K562 (cell line): ENCODE data around the gene CREB3L1. TPM values are rescaled to one million over a fixed set of nuclear protein-coding genes. Genes with fewer than 3 reads are reported as not detected.
A peak's percentile ranks its signal among the peaks of the same experiment; 100 is the strongest.

Experiments used
- ATF7 ChIP-seq: fragments of 450-650 bp; IDR thresholded peaks from 2 replicates; pipeline ENCODE4 v1.7.1; 2014; ENCODE audit warnings: mild to moderate bottlenecking, moderate library complexity
- CCNT2 ChIP-seq: IDR thresholded peaks from 2 replicates; pipeline ENCODE4 v1.6.1; 2011; ENCODE audit warnings: borderline replicate concordance, low read depth, mild to moderate bottlenecking, moderate library complexity, mixed read lengths, low read length; ENCODE audit not compliant: insufficient read length; ENCODE audit errors: extremely low read depth
- CEBPG ChIP-seq, 3 experiments: fragments of 200-800 bp in 1 of 3; sonication (Bioruptor generic) in 1 of 3; sonication (generic) in 1 of 3; formaldehyde crosslinking in 1 of 3; IDR thresholded peaks in 2 of 3; conservative IDR thresholded peaks in 1 of 3; 2 replicates each; pipeline versions ENCODE4 v1.6.1 to v1.8.0; 2016 to 2022; ENCODE audit warnings: missing compliant biosample characterization in 2 of 3, missing genetic modification characterization in 2 of 3, mild to moderate bottlenecking in 1 of 3, missing genetic modification reagents in 1 of 3
- CXXC5 ChIP-seq: fragments of 250-450 bp; sonication (Bioruptor Pico); IDR thresholded peaks from 2 replicates; pipeline ENCODE4 v1.8.0; 2022; ENCODE audit warnings: inconsistent platforms, mild to moderate bottlenecking, moderate library complexity
- ELF2 ChIP-seq: fragments of 250-450 bp; sonication (Bioruptor Pico); IDR thresholded peaks from 2 replicates; pipeline ENCODE4 v1.5.0; 2021; ENCODE audit warnings: mild to moderate bottlenecking
- FOSL1 ChIP-seq: fragments of 200-800 bp; sonication (Bioruptor generic); conservative IDR thresholded peaks from 2 replicates; pipeline ENCODE4 v1.6.1; 2016; ENCODE audit warnings: missing genetic modification characterization, missing compliant biosample characterization
- KDM1A ChIP-seq, 2 experiments: fragments of 450-650 bp; IDR thresholded peaks; 2 replicates each; pipeline ENCODE4 v1.6.1; 2016; ENCODE audit warnings: mild to moderate bottlenecking in 2 of 2
- MTA2 ChIP-seq: fragments of 450-650 bp; IDR thresholded peaks from 2 replicates; pipeline ENCODE4 v1.6.1; 2016; ENCODE audit warnings: low read depth
- NR2C2 ChIP-seq, 2 experiments: fragments of 200-800 bp in 1 of 2; sonication (Bioruptor generic) in 1 of 2; sonication (generic) in 1 of 2; formaldehyde crosslinking in 1 of 2; IDR thresholded peaks; 2 replicates each; pipeline versions ENCODE4 v1.6.1 to v1.8.0; 2016 to 2022; ENCODE audit warnings: mild to moderate bottlenecking in 1 of 2, missing compliant biosample characterization in 1 of 2, missing genetic modification characterization in 1 of 2, missing genetic modification reagents in 1 of 2
- PML ChIP-seq: IDR thresholded peaks from 2 replicates; pipeline ENCODE4 v1.6.1; 2012; ENCODE audit warnings: low read length, inconsistent platforms
- TBL1XR1 ChIP-seq, 2 experiments: IDR thresholded peaks; 2 replicates each; pipeline ENCODE4 v1.6.1; 2012; ENCODE audit warnings: improper control_type of control experiment in 2 of 2, low read length in 2 of 2, mild to moderate bottlenecking in 1 of 2
- TEAD1 ChIP-seq, 2 experiments: fragments of 450-650 bp in 1 of 2; sonication (generic) in 1 of 2; formaldehyde crosslinking; IDR thresholded peaks; 2 replicates each; pipeline versions ENCODE4 v1.4.0 to v1.8.0; 2020 to 2022; ENCODE audit warnings: mild to moderate bottlenecking in 2 of 2, missing genetic modification reagents in 1 of 2
- TEAD4 ChIP-seq, 2 experiments: sonication (generic) in 1 of 2; formaldehyde crosslinking in 1 of 2; IDR thresholded peaks; 2 replicates each; pipeline versions ENCODE4 v1.6.1 to v1.8.0; 2012 to 2022; ENCODE audit warnings: borderline replicate concordance in 1 of 2, inconsistent platforms in 1 of 2, low read length in 1 of 2, mild to moderate bottlenecking in 1 of 2, missing genetic modification reagents in 1 of 2
- ZNF134 ChIP-seq: fragments of 250-450 bp; sonication (Bioruptor Pico); conservative IDR thresholded peaks from 2 replicates; pipeline ENCODE4 v1.4.0; 2020
- ZNF695 ChIP-seq: fragments of 450-650 bp; formaldehyde crosslinking; IDR thresholded peaks from 2 replicates; pipeline ENCODE4 v1.4.0; 2020; ENCODE audit warnings: mild to moderate bottlenecking, moderate library complexity
- polyA plus RNA-seq, 8 experiments: library from polyadenylated mRNA; depleted of rRNA in 4 of 8; stranded (reverse) in 5 of 8; unstranded in 3 of 8; fragments of >200 nt; fragmentation: Nextera tagmentation in 2 of 8; fragmentation: Illumina TruSeq in 1 of 8; extraction: Ambion mirVana in 2 of 8; extraction: Trizol in 1 of 8; gene quantifications; 2 replicates each; pipeline versions ENCODE4 v1.2.1 to v1.2.3, GENCODE V29; 2011 to 2014; ENCODE audit warnings: inconsistent platforms in 1 of 8, missing spikeins in 1 of 8
- total RNA-seq, 7 experiments: library from RNA; depleted of rRNA in 6 of 7; stranded (reverse); fragments of >200 nt in 6 of 7; fragmentation: Illumina TruSeq in 2 of 7; extraction: Trizol in 2 of 7; gene quantifications; 2 replicates each; pipeline versions ENCODE4 v1.2.1 to v1.2.3, GENCODE V29; 2011 to 2021; ENCODE audit warnings: low replicate concordance in 1 of 7
- TF ChIP-seq, protein P1 (sequence below): sonication (generic); formaldehyde crosslinking; IDR thresholded peaks from 2 replicates; pipeline ENCODE4 v1.8.0; 2022; ENCODE audit warnings: mild to moderate bottlenecking, missing genetic modification reagents
- TF ChIP-seq, protein P2 (sequence below): sonication (generic); formaldehyde crosslinking; IDR thresholded peaks from 2 replicates; pipeline ENCODE4 v1.8.0; 2023; ENCODE audit warnings: missing genetic modification reagents, mild to moderate bottlenecking, borderline replicate concordance
- TF ChIP-seq, protein P3 (sequence below), 2 experiments: fragments of 200-800 bp in 1 of 2; sonication (Bioruptor generic) in 1 of 2; sonication (generic) in 1 of 2; formaldehyde crosslinking in 1 of 2; IDR thresholded peaks in 1 of 2; conservative IDR thresholded peaks in 1 of 2; 2 replicates each; pipeline versions ENCODE4 v1.5.0 to v1.6.1; 2016 to 2020; ENCODE audit warnings: missing compliant biosample characterization in 1 of 2, missing genetic modification characterization in 1 of 2, missing genetic modification reagents in 1 of 2

Gene CREB3L1
- total and polyA plus RNA-seq, 9 of the 15 experiments (the other 6 are each of a cell fraction or from before 2014, with no cell fraction given), result 1.2 to 27.6 (median 3.7) TPM

DNA sequence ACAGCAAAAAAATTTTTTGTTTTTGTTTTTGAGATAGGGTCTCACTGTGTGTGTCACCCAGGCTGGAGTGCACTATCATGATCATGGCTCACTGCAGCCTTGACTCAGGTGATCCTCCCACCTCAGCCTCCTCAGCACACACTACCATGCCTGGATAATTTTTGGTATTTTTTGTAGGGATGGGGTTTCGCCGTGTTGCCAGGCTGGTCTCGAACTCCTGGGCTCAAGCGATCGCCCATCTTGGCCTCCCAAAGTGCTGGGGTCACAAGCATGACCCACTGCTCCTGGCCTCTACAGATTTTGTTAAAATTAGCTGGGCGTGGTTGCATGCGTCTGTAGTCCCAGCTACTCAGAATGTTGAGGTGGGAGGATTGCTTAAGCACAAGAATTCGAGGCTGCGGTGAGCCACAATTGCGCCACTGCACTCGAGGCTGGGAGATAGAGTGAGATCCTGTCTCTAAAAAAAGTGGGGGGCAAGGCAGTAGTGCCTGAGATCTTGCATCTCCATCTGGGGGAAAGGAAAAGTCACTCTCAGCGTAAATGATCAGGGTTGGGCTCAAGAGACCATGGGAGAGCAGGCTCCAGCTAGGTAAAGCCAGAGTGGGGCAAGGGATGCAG is 59.2 kb downstream of the CREB3L1 start (continued):
- TF ChIP-seq KDM1A (IDR thresholded peaks at IDR 0.05) (peak; percentile 89 to 90), CXXC5 (0 out of 2 replicates have a peak, but pooled peaks have one; percentile 25), TEAD4 (IDR thresholded peaks at IDR 0.05; ENCODE audit: low read length) (peak; percentile 94), TEAD4 (CRISPR knock-in tag; IDR thresholded peaks at IDR 0.05; ENCODE audit: borderline replicate concordance) (no peak; the same call in 1 of the 2 replicates), CEBPG (CRISPR knock-in tag; IDR thresholded peaks at IDR 0.05) (peak; percentile 95), CEBPG (tag; conservative IDR thresholded peaks at IDR 0.05 in 1 of 2, IDR thresholded peaks at IDR 0.05 in 1 of 2) (peak; percentile 95 to 97), TBL1XR1 (IDR thresholded peaks at IDR 0.05; ENCODE audit: low read length in 2 of 2) (peak in 1 of 2 experiments; percentile 77; a peak in 1 of 4 replicates), NR2C2 (CRISPR knock-in tag; IDR thresholded peaks at IDR 0.05) (no peak), NR2C2 (tag; IDR thresholded peaks at IDR 0.05) (peak; percentile 55; the same call in 1 of the 2 replicates), ELF2 (no peak), CCNT2 (peak; percentile 36), ZNF134 (0 out of 2 replicates have a peak, but pooled peaks have one; percentile 18), TEAD1 (CRISPR knock-in tag; IDR thresholded peaks at IDR 0.05) (peak; percentile 97), PML (0 out of 2 replicates have a peak, but pooled peaks have one; percentile 31), ZNF695 (CRISPR knock-in tag) (no peak), MTA2 (0 out of 2 replicates have a peak, but pooled peaks have one; percentile 10), ATF7 (0 out of 2 replicates have a peak, but pooled peaks have one; percentile 43), FOSL1 (peak; percentile 39; the same call in 1 of the 2 replicates)
- TF ChIP-seq, protein P1, sequence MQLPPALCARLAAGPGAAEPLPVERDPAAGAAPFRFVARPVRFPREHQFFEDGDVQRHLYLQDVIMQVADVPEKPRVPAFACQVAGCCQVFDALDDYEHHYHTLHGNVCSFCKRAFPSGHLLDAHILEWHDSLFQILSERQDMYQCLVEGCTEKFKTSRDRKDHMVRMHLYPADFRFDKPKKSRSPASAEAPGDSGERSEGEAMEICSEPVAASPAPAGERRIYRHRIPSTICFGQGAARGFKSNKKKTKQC (CRISPR knock-in tag), result no peak
- TF ChIP-seq, protein P2, sequence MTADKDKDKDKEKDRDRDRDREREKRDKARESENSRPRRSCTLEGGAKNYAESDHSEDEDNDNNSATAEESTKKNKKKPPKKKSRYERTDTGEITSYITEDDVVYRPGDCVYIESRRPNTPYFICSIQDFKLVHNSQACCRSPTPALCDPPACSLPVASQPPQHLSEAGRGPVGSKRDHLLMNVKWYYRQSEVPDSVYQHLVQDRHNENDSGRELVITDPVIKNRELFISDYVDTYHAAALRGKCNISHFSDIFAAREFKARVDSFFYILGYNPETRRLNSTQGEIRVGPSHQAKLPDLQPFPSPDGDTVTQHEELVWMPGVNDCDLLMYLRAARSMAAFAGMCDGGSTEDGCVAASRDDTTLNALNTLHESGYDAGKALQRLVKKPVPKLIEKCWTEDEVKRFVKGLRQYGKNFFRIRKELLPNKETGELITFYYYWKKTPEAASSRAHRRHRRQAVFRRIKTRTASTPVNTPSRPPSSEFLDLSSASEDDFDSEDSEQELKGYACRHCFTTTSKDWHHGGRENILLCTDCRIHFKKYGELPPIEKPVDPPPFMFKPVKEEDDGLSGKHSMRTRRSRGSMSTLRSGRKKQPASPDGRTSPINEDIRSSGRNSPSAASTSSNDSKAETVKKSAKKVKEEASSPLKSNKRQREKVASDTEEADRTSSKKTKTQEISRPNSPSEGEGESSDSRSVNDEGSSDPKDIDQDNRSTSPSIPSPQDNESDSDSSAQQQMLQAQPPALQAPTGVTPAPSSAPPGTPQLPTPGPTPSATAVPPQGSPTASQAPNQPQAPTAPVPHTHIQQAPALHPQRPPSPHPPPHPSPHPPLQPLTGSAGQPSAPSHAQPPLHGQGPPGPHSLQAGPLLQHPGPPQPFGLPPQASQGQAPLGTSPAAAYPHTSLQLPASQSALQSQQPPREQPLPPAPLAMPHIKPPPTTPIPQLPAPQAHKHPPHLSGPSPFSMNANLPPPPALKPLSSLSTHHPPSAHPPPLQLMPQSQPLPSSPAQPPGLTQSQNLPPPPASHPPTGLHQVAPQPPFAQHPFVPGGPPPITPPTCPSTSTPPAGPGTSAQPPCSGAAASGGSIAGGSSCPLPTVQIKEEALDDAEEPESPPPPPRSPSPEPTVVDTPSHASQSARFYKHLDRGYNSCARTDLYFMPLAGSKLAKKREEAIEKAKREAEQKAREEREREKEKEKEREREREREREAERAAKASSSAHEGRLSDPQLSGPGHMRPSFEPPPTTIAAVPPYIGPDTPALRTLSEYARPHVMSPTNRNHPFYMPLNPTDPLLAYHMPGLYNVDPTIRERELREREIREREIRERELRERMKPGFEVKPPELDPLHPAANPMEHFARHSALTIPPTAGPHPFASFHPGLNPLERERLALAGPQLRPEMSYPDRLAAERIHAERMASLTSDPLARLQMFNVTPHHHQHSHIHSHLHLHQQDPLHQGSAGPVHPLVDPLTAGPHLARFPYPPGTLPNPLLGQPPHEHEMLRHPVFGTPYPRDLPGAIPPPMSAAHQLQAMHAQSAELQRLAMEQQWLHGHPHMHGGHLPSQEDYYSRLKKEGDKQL (CRISPR knock-in tag), result no peak
- TF ChIP-seq, protein P3, sequence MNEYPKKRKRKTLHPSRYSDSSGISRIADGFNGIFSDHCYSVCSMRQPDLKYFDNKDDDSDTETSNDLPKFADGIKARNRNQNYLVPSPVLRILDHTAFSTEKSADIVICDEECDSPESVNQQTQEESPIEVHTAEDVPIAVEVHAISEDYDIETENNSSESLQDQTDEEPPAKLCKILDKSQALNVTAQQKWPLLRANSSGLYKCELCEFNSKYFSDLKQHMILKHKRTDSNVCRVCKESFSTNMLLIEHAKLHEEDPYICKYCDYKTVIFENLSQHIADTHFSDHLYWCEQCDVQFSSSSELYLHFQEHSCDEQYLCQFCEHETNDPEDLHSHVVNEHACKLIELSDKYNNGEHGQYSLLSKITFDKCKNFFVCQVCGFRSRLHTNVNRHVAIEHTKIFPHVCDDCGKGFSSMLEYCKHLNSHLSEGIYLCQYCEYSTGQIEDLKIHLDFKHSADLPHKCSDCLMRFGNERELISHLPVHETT (CRISPR knock-in tag; conservative IDR thresholded peaks at IDR 0.05 in 1 of 2, IDR thresholded peaks at IDR 0.05 in 1 of 2), result peak in 1 of 2 experiments; percentile 64; a peak in 1 of 4 replicates
